ENCODE data around the gene B4GALNT1.

The B4GALNT1 gene

GRCh38 chr12:57583008-57583831, 49.8 kb downstream of the B4GALNT1 start:
- DNase-seq: peak; percentile 94

DNA sequence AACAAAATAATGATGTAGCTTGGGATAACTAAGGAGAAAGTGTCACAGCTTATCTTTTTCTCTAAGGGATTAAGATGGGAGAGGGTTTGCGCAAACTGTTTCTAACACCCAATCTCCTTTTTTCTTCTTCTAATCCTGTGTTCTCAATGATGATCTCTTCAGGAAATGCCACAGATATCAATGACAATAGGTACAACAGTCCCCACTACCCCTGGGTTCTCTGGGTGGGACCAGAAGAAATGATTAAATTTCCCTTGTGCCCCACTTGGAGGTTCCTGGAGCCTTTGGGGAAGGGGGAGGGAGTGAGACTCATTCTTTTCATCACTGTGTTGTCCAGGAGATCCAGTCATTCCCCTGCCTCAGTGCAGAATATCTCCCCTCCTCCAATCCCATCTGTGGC, 50.6 kb downstream of the B4GALNT1 start:
- DNase-seq: no peak

DNA sequence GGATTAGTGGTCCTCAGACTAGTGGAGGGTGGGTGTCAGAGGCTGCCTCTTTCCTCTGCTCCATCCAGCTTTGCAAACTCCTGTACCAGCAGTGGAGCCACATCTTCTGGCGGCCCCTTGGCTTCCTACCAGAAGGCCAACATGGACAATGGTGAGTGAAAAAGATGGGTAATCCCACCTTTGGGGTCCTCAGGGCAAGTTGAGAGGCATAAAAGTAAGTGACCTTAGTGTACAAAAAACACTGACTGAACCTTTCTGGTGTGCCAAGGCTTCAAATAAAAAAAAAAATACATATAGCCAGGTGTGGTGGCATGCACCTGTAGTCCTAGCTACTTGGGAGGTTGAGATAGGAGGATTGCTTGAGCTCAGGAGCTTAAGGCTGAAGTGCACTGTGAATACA, 51.2 kb downstream of the B4GALNT1 start:
- no peak for DNase-seq

DNA sequence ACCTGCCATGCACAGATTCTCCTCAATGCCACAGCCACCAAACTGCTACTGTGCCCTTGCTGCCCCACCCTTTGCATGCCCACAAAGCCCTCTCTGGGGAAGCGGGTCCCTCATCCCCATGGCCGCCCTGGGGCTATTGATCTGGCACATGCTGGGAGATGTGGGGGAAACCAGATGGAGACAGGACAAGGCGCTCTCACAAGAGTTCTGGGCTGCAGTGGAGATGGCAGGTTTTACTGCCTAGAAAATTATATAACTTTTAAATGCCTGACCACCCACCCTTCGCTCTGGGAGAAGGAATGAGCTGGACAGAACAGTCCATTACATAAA, 52.6 kb downstream of the B4GALNT1 start:
- DNase-seq: no peak

GRCh38 chr12:57579677-57580465, 53.1 kb downstream of the B4GALNT1 start:
- DNase-seq: no peak

DNA sequence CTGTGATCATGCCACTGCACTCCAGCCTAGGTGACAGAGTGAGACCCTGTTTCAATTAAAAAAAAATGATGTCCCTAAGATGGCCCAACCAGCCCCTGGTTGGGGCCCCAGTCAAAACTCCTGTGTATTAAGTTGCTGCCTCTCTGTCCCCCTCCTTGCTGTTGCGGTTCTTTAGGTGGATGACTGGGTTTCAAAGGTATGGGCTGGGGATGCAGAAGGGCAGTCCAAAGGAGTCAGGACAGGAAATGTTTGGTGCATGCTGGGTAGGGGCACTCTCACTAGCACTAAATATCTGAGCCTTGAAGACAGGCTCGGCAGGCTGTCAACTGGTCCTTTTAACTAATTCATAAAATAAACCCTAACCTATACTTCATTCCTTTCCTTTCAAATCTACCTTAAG, 54.0 kb downstream of the B4GALNT1 start:
- no peak for DNase-seq

GRCh38 chr12:57577981-57578758, 54.8 kb downstream of the B4GALNT1 start:
- no peak for DNase-seq

- no peak for DNase-seq
Measured at GRCh38 chr12:57576613-57577160, 56.3 kb downstream of the B4GALNT1 start.
